NCI-H187 (cell line): ENCODE measurements around the gene GARNL3.

Experiments
- DNase-seq, 2 experiments: peaks; one replicate each; lab custom pipeline; 2025; lab: John Stamatoyannopoulos, UW

Gene GARNL3

DNA sequence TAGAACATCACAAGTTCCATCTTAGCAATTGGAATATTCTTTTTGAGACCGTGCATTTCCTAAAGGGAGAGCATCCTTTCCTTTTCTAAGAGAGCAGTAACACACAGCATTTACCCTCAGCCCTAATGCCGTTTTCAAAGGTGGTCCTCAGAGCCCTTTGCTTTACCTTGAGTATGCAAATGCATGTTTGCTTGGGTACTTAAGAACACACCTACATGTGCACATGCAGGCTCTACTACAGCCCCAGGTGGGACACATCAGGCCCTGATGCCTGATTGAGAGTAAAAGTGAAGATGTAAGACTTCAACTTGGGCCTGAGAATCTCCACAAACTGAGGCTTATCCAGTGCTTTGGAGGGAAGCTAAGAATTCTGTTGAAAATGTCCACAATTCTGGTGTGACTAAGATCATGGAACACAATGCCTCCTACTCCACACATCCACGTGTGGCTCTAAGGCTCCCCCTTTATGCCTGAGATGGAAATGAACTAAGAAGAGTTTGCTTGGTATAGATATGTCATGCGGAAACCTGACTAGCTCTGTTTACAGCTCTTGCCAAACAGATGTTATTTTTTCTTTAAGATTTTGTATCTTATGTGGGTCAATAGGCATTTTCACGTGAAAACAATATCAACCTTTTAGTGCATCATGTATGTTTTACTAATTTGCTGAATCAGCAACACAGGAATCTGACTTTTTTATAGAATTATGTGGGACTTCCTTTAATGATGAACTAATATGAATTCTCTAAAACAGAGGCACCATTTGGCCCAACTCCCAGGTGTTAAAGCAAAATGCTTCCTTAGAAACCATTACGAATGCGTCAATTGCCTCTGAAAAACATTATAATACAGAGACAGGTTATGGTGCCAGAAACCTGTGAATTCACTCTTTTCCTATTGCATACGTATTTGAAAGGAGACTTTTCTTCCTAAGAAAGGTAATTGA lies 83.5 kb downstream of the GARNL3 start:
- no peak for DNase-seq

GRCh38 chr9:127349483-127350113 lies 85.0 kb downstream of the GARNL3 start:
- no peak for DNase-seq

DNA sequence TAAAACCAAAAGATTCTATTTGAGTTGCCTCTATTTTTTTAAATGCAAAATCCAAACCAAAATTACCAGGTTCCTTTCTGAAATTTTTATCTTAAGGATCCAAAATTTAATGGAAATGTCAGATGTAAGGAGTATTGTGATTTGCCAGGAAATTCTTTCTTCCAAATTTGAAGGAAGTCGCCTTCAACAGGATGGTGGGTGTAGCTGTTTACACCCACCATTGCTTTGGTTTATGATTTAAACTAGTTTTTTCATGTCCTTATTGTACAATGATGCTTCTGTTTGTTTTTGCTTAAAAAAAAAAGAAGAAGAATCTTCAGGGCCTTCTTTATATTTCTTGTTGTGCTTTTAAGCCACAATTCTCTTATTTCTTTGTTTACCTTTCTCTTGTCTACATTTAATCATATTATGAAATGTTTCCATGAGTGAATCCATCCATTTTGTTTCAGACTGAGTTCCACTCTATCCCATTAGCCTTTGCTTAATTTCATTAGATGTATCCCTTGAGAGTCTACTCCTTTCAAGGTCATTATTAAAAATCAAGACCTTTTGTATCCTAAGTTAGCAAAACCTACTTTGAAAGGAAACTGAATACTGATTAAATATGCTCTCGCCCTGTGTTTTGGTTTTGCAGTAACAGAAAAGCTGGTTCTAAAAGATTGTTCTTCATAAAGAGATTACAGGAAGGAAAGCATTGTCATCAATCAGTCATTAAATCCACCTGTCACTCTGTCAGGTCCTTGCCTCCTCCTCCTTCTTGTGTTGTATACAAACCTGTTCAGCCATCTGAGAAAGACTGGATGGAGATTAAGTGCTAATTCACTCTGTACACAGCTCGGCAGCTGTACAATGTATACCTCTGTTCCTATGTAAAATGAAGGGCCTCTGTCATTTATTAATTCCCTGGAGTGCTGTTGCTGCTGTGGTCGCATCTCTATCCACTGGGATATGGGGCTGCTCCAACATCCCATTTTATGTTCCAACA lies 86.9 kb downstream of the GARNL3 start:
- DNase-seq, result no peak

DNA sequence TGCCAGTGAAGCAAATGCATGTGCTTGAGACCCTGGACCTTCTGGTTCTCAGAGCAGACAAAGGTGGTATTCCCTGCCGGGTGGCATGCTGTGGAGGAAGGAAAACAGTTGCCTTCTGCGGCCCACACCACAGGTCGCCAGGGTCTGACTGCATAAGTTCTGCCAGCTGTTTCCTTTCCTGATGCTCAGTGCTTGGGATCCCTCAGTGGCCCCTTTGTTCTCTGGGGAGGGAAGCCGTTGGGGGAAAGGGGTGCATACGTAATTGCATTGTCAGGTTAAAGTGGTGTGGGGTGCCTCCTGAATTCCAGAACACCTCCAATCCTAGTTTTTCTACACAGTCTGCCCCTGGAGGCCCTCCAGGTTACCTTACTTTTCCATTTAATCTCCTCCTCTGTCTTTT lies 89.3 kb downstream of the GARNL3 start:
- DNase-seq, result no peak

DNA sequence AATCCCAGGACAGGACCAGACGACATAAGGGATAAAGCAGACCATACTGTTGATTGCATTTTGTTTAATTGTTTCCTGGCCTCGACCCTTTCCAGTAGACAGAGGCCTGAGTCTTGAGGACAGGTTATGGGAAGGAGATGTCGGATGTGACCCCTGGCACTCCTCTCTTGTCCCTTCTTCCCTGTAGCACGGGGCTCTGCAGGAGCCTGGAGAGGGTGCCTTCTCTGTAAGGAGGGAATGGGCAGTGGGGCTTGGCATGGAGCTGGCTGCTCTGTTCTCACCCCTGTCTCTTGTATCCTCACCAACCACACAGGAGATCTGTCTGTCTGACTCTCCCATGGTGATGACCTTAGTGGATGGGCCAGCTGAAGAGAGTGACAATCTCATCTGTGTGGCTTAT lies 92.3 kb downstream of the GARNL3 start:
- DNase-seq, result no peak

GRCh38 chr9:127358023-127358535 lies 93.5 kb downstream of the GARNL3 start:
- DNase-seq, result no peak

DNA sequence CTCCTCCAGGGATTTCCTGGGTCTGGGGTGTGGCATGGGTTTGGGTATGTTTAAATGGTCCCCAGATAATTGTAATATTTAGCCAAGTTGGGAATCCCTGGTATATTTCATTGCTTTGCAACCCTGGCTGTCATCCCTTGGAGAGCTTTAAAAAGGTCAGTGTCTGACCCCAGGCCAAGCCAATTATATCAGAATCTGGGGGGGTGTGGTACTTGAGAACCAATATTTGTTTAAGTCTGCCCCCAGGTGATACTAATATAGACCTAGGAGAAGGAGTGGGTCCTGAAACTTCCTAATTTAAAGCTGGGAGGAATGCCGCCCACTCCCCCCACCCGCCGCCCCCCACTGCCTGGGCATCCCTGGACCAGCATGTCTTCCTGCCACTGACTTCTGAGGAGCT lies 94.2 kb downstream of the GARNL3 start:
- no peak for DNase-seq

- no peak for DNase-seq
These were observed 95.7 kb downstream of the GARNL3 start for GRCh38 chr9:127360250-127360649.

- DNase-seq, result no peak
These were observed 96.3 kb downstream of the GARNL3 start for GRCh38 chr9:127360829-127361228.

GRCh38 chr9:127361561-127361960 lies 97.0 kb downstream of the GARNL3 start:
- DNase-seq, result no peak

DNA sequence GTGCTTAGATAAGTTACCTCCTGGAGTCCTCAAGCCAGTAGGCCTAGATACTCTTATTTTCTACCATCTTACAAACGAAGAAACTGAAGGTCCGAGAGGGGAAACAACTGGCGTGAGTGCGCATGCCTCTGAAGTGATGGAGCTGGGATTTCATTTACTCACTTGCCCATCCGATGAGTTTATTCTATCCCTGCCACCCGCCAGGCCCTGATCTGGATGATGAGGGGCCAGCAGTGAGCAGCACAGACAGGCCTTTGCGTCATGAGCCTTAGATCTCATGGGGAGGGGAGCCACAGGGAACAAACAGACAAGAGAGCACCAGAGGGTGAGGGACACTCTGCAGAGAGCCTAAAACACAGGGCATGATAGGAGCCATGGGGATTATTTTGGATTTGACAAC lies 98.3 kb downstream of the GARNL3 start:
- no peak for DNase-seq

DNA sequence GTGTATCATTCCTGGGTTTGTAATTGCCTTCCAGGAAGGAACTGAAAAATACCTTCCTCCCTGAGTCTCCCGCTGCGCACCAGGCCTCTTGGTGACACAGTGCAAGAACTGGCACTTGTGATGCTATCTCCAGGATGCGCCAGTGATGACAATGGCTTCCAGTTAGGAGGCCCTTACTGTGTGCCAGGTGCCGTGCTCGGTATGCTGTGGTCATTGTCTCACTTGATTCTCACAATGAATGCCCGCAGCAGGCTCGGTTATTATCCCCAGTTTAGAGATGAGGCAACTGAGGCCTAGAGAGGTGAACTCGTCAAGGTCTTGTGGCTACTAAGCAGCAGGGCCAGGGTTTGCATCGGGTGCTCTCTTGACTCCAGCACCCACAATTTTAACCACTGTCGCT lies 100.9 kb downstream of the GARNL3 start:
- DNase-seq, result no peak

DNA sequence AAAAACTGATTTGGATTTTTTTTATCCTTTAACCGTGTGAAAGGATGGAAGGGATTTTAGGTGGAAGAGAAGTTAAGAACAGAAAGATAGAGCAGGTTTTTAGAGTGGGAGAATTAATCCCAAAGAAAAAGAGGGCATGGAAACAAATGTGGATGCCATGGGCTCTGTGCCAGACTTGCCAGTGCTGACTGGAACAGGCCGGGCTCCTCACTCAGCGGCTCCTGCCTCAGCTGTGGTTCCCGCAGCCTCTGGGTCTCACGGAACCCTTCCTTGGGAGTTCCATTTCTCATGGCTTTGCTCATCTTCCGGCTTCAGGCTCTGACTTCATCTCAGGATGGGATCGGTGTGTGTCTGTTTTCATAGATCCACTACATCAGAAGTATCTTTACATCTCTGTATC lies 102.0 kb downstream of the GARNL3 start:
- DNase-seq, result no peak

- no peak for DNase-seq
These were observed 104.4 kb downstream of the GARNL3 start for GRCh38 chr9:127368852-127369402.

- no peak for DNase-seq
These were observed 104.9 kb downstream of the GARNL3 start for GRCh38 chr9:127369428-127369827.

- DNase-seq, result no peak
These were observed 105.6 kb downstream of the GARNL3 start for GRCh38 chr9:127370147-127370579.

- no peak for DNase-seq
These were observed 106.4 kb downstream of the GARNL3 start for GRCh38 chr9:127370672-127371648.

DNA sequence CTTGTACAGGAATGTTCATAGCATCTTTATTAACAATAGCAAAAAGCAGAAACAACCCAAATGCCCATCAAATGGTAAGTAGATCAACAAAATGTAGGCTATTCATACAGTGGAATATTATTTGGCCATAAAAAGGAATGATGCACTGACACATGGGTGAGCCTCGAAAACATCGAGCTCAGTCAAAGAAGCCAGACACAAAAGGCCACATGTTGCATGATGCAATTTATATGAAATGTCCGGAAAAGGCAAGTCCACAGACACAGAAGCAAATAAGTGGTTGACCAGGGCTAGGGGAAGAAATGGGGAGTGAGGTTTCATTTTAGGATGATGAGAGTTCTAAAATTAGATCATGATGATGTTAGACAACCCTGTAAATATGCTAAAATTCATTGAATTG lies 115.9 kb downstream of the GARNL3 start:
- no peak for DNase-seq

GRCh38 chr9:127382541-127382940 lies 118.0 kb downstream of the GARNL3 start:
- no peak for DNase-seq

- no peak for DNase-seq
These were observed 119.6 kb downstream of the GARNL3 start for GRCh38 chr9:127384016-127384730.
